LHCN-M2 (cell line): ENCODE data around the gene TMEM9. TPM values are rescaled to one million over a fixed set of nuclear protein-coding genes. Genes with fewer than 3 reads are reported as not detected.
"Not testable (repeated sequence)": the region's sequence is repeated elsewhere in the genome, so short reads cannot be mapped to it uniquely, and the experiment has no call there.

Experiments used
- DNase-seq: peaks from one replicate; pipeline ENCODE4 v3.0.0-alpha.2; 2012; ENCODE audit warnings: low read depth
- total RNA-seq: library from RNA; depleted of rRNA; stranded (reverse); fragments of >200 nt; gene quantifications from 2 replicates; pipeline ENCODE4 v1.2.3, GENCODE V29; 2014

The TMEM9 gene
- total RNA-seq, 1 experiment from 2014 or later: 105 TPM

DNA sequence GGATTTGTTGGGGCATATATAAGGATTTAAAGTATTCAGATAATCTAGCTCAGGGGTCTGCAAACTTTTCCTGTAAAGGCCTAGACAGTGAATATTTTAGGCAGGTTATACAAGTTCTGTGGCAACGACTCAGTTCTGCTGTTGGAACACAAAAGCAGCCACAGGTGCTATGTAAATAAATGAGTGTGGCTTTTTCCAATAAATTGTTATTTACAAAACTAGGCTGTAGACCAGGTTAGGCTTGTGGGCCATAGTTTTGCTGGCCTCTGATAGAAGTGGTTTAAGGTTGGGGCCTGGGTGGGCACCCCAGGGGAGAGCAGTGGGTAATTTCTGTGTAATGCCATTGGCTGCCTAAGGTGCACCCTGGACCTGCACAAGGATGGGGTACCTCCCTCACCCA is 19.5 kb upstream of the TMEM9 start:
- no peak for DNase-seq

DNA sequence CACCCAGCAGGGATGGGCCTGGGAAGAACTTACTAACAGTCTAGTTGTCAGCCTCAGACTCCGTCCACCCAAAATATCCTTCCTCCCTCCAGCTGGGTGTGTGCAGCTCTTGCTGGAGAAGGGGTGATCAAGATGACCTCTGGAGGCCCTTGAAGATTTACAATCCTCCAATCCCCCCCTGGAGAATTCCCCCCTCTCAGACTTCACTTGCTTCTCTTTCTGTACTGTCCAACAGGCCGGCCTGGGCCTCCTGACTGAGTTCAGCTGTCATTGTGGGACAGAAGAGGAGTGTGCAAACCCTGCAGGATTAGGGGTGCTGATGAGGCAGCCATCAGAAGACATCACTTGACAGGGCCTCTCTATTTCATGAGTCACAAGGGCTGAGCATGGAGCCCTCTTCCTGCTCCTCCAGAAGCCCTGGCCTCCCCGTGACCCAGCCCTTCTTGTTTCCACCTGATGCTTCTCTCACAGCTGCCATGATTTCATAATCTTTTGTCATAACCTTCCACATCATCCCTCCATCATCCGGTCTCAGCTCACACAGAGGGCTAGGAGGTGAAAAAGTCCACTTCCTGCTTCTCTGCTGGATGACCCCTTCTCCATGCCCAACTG is 18.8 kb upstream of the TMEM9 start:
- peak; percentile 90 for DNase-seq

DNA sequence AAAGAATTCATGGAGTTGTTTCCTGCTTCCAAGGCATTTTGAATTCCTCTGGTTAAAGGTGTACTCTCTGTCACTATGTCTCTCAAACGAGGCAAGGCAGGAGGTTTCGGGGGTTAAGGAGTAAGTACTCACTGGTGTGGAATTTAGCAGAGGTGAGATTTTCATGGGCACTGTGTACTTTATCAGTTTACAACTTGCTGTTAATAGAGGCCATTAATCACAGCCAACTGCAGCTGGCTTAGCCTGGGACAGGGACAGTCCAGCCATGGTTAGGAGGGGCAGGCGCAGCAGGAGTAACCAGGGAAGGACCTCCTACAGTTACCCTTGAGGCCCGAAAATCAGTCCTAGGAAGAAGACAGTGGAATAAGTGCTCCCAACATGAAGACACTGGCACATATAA is 18.1 kb upstream of the TMEM9 start:
- peak; percentile 20 for DNase-seq

DNA sequence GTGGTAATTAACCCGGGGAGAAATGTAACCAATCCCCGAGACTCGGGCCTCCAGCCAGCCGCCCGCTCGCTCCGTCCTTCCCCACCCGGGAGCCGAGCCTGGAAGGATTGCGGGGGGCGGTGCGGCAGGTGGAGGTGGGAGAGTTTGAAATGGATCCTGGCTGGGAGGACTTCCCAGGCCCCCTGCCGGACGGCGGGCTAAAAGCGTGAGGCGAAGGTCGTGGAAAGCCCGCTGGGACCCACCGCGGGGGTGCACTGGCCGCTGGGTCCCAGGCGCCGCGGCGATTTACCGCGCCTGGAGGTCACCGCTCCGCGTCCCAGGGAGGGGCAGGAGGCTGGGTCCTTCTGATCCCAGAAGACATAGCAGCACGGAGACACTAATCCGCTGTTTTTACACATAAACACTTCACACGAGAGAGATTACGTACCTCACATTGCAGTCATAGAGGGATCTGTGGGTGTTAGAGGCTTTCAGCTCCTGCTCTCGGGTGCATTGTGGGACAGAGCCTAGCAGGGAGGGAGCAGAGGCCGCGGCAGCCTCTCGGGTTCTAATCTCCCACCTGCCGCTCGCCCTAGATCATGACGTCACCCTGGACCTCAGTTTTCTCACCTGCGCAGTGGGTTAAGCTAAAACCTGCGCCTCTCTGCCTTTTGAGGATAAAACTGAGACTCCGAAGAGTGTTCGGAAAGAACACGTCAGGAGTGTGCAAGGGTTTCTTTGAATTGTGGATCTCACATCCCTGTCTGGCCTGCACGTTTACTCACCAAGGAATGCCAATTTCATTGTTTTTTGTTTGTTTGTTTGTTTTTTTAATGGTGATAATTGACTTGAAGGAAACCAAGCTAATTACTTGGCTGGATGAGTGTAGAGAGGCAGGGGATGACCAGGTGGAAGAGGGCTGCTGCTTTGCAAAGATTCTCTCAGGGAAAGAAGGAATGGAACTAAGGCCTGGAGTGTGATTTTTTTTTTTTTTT is 17.1 kb upstream of the TMEM9 start:
- DNase-seq: peak; percentile 32

DNA sequence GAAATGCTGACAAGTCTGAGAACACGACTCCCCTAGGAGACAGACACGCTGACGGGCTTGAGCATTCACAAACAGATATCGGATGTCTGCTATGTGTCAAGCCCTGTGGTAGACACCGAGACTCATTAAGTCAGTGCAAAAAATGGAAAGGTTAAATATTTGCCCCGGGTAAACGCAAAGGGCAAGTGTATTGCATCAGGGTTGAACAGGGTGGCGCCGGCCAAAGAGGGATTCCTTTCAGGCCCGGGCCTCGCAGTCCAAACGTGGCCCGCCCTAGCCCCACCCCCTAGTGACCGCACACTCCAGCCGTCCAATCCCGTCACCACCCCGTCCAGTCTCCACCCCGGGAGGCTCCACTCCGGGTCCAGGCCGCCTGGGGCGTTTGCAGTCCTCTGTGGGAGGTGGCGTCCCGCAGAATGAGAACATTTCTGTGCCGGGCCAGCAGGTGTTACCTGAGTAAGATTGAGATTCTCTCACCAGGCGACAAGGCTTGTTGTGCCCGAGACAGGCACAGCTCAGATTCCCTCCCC is 16.3 kb upstream of the TMEM9 start:
- peak; percentile 94 for DNase-seq

DNA sequence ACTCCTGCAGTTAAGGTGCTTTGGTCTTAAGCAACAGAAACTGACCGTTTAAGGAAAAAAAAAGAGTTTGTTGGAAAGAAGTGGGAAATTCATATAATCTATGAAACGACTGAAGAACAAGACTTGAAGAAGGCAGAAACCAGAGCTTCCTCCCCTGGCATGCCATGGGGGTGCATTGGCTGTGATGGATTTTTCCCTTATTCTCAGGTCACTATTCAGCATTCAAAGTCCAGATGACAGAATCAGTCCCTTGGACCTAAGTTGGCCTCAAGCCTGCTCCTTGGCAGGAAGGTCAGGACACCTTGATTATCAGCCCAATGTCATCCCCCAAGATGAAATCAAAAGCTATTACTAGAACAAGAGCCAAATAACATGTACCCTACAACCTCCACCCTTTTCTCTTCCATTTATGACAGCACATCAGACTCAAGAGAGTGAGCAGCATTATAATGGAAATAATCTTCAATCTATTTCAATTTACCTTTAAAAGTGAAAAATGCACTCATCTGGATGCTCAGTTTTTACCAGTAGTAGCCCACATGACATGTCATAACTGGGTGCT is 15.8 kb upstream of the TMEM9 start:
- no peak for DNase-seq

DNA sequence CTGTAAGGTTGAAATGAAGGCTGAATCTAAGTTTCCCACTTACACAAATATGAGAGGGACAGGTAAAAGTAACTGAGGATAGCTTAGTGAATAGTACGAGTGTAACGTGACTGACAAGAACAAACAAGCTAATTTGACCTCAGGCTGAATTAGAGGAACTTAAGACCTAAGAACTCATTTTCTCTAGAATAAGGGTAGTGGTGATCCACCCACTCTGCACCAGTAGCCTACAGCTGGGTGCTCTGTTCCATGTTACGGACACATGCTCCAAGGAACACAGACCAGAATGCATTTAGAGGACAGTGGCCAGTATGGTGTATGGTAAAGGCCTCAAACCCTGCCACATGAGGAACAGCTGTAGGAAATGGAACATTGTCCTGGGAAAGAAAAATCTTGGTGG is 14.9 kb upstream of the TMEM9 start:
- DNase-seq: no peak

DNA sequence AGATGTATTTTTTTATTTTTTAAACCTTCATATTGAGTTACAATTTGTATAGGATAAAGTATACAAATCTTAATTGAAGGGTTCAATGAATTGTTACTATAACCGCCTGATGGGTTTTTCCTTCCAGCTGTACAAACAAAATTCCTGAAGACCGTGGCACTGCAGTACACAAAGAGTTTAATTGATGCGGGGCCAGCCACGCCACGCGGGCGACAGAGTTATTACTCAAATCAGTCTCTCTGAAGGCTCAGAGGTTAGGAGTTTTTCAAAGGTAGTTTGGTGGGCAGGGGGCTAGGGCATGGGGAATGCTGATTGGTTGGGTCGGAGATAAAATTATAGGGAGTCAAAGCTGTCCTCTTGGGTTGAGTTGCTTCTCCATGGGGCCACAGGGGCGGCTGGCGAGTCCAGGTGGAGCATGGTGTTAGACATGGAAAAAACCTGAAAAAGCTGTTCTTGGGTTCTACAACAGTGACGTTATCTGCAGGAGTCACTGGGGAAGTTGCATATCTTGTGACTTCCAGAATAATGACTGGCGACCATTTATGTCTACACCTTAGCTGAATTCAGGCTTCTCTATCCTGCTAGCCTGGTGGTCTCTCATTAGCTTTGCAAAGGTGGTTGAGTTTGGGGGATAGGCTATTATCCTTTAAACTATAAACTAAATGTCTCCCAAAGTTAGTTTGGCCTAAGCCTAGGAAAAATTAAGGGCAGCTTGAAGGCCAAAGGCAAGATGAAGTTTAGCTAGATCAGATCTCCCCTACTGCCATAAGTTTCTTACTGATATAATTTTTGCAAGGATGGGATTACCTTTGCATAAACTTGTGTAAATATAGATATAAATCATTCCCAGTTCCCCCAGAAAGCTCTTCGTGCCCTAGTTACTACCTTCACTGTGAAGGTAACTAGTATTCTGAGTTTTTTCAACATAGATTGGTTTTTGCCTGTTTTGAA is 13.0 kb upstream of the TMEM9 start:
- DNase-seq: no peak

DNA sequence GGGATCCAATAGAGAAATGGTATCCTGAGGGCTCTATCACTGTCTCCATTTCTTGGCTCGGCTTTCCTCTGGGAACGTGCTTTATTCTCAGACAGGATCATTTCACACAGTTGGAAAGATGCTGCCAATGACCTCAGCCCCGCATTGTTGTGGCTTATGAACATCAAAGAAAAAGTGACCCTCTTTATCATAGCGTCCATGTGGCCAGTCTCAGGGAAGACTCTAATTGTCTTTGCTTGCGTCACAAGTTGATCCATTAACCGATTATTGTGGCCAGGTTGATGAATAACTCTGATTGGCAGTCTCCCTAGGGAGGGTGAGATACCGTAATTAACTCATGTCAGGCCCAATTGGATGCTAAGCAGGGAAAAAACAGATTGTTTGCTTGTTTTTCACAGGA is 10.4 kb upstream of the TMEM9 start:
- DNase-seq: no peak

DNA sequence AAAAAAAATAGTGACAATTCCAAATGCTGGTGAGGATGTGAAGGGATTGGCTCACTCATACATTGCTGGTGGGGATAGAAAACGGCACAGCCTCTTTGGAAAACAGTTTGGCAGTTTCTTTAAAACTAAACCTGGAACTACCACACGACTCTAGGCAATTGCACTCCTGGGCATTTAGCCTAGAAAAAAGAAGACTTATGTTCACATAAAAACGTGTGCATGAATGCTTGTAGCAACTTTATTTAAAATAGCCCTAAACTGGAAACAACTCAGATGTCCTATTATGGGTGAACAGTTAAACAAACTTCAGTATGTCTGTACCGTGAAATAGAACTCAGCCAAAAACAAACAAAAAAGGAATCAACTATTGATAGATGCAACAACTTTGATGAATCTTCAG is 9.4 kb upstream of the TMEM9 start:
- no peak for DNase-seq

DNA sequence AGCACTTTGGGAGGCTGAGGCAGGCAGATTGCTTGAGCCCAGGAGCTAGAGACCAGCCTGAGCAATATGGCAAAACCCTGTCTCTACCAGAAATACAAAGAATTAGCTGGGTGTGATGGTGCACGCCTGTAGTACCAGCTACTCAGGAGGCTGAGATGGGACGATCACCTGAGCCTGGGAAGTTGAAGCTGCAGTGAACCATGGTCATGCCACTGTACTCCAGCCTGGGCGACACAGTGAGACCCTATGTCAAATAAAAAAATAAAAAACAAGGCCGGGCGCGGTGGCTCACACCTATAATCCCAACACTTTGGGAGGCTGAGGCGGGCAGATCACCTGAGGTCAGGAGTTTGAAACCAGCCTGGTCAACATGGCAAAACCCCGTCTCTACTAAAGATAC is 8.8 kb upstream of the TMEM9 start:
- not testable (repeated sequence) for DNase-seq

DNA sequence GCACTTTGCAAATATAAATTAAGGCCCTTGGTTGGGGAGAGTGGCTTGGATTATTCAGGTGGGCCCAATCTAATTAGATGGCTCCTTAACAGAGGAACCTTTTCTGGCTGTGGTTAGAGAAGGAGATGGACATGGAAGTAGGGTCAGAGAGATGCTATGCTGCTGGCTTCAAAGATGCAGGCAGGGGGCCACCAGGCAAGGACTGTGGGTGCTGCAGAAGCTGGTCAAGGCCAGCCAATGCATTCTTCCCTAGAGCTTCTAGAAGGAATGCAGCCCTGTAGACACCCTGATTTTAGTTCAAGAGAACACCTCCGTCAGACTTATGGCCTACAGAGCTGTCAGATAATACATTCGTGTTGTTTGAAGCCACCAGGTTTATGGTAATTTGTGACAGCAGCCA is 3.7 kb upstream of the TMEM9 start:
- no peak for DNase-seq

DNA sequence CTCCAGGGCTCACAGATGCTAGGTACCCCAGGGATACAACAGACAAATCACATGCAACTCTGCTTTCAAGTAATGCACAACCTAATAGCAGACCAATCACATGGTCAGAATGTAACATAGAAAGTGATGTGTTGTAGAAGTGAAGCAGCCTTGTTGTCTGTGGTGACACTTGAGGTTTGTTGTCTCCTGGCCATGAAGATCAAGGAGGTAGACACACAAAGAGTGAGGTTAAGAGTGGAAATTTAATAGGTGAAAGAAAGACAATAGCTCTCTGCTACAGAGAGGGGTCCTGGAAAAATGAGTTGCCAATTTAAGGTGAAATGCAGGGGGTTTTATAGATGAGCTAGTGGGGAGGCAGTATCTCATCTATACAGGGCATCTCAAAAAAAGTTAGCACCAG is 2.5 kb upstream of the TMEM9 start:
- DNase-seq: no peak

DNA sequence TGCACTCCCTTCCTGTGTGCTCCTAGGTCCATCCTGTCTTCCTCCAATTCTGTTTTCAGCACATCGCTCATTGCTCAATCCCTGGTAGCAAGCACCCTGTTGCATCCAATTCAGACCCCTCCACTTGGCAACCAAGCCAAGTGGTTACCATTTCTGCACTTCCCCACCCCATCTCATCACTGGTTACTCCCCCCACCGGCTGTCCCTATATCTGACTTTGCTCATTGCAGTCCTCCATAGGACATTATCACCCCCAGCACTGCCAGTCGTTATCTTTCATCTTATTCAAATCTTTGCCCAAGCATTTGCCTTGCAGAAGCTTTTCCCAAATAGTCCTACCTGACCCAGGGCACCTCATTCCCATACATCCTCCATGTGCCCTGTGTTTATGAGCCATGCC is 2.1 kb upstream of the TMEM9 start:
- DNase-seq: no peak

DNA sequence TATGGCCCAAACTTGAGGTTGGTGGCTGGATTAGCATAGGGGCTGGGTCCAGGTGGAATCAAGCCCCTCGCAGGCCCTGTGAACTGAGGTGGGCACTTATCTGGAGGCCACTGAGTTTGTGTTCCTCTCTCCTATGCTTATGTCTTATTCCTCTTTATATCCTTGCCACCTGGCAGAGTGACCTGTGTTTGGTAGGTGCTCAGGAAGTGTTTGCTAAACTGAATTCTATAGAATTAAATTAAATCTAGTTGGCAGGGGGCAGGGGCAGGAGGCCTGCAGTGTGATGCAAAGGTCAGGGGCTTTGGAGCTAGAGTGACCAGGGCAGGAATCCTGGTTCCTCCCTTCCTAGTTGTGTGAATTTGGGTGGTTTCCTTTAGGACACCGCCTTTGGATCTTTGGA is 1.1 kb upstream of the TMEM9 start:
- DNase-seq: no peak

DNA sequence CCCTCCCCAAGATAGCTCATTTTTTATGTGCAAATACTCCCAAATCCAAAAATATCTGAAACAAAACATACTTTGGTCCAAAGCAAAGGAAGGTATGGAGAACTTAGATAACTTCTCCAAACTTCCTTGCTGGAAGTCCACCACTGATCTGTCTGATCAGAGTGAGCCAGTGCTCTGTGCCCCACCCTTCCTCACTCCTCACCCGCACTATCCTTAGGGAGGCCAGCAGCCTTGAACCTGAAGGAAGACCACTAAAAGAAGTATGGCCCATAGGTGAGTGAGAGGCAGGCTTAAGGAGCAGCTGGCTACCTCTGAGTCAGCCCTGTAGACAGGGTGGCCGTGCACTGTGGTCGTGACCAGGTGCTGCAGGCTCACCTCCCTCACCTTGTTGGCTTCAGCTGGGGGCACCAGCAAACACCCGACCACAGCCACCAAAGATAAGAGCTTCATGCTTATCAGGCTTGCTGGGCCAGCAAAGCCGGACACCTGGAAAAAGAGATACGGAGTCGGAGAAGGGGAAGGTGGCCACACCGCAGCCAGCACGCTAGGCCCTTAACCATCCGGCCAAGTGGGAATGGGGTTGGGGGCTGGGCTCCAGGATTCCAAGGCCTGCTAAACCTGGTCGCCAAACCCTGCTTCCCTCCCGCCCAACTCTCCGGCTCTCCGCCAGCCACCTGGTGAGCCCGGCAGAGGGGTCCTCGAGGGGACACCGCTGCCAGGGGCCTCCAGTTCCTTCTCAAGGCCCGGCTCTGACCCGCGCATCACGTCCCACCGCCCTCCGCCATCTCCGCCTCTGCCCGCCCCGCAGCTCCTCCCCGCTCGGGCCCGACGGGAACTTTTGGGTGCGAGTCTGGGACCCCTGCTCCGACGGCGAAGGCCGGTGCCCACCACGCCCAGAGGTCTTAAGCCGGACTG is 543 bp downstream of the TMEM9 start:
- DNase-seq: no peak

DNA sequence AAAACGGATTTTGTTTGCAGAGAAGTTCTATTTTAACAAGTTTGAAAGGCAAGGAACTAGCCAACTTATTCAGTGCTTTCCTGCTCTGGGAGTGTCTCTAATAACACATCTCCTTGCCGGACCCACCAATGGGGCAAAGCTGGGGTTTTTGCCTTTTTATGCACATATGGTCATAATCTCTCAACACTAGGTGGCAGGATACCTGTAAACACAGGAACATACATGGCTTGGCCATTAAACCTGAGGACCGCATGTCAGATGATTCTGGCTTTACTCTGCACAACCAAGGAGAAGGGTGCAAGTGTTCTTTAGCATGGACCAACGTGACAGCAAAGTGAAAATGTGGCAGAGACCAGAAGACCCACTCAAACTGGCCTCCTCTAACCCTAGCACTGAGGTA is 4.9 kb downstream of the TMEM9 start:
- DNase-seq: peak; percentile 24

DNA sequence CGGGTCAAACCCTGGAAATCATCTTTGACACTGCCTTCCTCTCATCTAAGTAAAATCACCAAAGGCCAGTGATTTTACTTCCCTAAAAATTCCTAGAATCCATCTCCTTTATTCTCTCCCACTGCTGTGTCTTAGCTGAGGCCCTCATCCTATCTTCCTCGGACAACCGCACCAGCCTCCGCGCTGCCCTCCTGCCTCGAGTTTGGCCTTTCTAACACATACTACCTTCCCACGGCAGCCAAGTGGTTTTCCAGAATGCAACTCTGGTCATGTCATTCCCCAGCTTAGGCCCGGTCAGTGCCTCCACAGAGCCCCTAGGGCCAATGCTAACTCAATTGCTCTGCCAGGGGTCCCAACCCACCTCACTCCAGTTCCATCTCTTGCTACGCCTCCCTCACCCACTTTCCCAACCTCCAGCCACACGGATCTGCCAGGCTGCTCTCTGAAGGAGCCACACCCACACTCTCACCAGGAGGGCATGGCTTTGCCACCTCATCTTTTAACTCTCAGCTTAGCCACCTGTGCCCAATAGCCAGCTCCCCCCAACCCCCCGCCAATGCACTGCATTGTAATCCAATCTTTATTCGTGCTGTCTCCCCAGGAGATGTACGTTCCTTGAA is 6.8 kb downstream of the TMEM9 start:
- DNase-seq: no peak

DNA sequence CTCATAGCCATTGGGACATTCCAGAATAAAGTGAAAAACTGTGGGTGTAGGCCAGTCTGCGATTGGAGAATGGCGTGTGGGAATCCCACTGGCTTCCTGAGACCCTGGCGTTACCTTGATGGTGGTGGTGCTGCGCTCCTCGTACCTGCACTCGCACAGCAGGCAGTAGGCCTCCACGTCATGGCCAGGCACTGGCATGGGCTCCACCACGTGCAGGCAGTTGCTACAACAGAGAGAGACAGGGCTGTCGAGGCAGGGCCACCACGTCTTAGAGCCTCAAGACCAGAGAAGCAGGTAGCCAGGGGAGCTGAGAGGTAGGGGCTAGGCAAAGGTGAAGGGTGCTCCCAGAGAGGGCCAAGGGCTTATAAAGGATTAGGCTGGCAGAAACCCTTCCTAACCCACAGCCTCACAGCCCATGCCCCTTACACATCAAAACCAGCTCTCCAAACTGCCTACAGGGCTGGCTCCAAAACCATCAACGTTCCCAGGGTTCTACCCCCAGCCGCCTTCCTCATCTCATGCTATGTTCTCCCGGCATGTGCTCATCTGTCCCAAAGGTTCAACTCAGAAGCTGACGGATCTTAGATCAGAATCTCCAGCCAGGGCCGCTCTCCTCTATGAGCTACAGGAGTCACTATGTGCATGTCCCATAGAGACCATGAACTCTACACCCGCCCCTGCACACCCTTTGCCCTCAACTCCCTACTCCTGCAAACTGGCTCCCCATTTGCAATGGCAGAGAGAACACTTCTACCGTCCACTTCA is 7.5 kb downstream of the TMEM9 start:
- DNase-seq: no peak
